ENCODE data around the gene RASGEF1B.
"Not testable (repeated sequence)": the region's sequence is repeated elsewhere in the genome, so short reads cannot be mapped to it uniquely, and the experiment has no call there.

Gene RASGEF1B

DNA sequence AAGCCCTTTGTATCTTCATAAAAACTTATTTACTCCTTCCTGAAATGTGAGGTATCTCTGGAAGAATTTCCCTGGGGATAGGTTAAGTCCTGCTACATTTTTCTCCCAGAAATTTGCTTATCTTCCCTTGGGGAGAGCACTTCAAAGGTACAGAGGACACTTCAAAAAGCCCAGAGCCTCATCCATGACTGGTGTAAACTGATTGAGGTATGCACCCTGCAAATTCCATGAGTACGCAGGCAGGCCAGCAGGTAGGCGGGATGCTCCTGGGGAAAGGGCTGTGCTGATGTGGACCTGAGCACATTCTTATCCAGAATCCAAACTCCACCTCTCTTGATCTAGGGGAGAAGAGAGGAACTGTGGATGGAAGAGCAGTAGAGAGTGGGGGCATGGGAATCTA is 26.3 kb upstream of the RASGEF1B start:
- no peak for DNase-seq (ENCODE audit: low spot score)

DNA sequence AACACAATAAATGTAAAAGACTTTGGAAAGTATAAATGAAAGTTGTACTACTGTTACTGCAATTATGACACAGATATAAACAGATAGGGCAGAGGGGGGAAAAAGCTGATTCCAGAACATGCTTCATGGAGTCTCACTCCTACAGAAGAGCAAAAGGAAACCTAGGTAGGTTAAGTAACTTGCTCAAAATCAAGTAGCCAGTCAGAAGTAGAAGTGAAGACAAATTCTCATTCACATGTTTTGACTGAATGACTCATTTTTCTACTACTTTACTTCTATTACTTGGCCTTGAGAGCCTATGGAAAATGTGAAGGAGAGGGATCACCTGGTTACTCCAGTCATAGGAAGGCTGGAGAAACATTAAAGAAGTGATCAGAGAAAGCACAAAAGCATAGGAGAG is 23.6 kb upstream of the RASGEF1B start:
- no peak for DNase-seq (ENCODE audit: low spot score)

DNA sequence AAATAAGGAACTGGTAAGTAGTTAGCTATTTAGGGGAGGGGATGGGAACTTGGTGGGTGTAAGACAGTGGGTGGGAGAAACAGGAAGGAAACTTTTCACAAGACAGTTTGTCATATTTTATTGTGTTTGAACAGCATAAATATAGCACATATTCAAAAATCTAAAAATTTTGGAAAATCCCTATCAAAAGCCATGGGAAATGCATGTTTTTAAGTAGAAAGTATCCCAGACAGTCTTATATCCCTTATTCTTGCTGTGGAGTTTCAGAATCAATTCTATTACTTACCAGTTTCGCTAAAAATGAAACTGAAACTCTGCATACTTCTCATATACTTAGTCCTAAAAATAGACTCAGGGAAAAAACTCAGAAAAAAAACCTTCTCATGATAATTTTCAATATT is 22.3 kb upstream of the RASGEF1B start:
- no peak for DNase-seq (ENCODE audit: low spot score)

DNA sequence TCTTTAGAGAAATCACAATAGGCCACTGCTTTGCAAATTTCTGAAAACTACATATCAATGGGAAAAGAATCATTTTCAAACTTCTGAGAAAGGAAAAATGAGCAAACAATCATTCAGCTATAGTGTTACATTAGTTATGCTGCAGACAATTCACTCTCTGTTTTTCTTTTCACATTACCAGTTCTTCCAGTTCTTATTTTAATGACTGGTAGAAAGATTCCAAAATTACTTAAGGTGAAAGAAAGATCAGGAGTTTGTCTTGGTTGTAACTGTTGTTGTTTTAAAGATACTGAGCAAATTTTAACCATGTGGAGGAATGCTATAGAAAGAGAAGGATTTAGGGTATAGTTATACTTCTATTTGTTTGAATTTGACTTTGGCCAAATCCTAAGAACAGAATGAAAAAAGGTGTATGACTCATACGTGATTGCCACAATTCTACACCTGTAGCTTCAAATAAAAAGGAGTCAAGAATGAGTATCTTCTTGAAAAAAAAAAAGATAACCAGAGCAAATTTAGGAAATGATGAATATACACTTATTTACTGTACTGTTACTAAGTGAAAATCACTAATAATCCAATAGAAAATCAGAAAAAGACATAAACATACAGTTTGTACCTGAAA is 21.0 kb upstream of the RASGEF1B start:
- DNase-seq (ENCODE audit: low spot score): no peak

DNA sequence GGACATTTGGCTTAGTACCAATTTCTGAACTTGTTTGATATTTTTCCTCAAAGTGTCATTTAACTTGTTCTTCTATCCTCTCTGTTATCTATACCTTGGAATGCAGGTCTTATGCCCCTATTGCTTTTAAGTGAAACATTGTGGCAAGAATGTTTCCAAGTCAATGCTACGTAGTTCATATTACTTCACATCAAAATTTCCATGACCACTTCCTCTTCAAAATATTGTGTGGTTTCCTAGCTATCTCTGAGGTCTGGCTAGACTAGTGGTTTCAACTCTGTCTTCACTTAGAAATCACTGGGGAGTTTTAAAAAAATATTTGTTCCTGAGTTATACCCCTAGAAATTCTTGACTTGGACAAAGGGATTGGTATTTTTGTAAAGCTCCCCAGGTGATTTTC is 20.2 kb upstream of the RASGEF1B start:
- DNase-seq (ENCODE audit: low spot score): no peak

DNA sequence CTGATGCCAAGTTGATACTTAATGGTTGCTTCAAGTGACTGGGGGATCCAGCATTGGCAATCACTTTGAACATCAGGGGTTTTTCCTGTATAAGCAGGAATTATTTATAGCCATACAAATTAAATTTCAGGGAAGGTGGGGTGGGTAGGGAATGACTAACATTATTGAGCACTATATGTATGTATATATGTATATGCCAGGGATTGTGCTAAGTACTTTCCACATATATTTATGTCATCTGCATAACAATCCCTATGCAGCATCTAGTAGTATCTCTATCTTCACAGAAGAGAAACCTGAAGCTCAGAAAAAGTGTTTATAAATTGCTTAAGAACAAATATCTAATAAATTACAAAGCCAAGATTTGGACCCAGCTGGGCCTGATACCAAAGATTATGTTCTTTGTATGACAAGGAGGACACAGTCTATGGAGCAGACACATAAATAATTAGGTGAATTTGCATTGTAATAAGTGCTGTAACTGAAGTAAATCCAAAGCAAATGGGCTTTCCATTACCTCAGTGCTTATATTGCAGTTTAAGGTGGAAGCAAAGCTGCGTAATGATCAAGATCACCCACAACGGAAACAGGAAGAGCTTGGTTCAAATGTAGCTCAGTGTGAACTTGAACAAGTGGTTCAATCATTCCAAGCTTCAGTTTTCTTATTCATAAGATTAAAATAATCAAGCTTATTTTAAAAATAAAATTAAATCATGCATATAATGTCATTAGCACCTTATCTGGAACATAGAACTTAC is 18.9 kb upstream of the RASGEF1B start:
- no peak for DNase-seq (ENCODE audit: low spot score)

DNA sequence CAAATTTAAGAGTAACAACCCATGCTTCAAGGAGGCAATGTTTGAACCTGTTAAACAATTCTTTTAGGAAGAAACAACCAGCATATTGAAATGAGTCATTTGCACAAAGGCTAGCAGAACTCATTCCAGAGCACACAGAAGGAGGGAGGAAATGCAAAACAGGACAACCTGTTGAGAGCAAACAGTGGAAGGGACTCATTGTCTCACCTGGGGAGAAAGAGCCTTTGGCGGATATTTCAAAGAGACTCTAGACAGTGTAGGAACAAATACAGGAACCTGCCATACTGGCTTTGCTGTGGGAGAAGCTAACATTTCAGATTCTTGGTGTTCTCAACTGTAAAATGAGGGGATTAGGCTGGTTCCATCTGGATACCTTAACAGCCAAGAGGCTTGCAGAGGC is 14.8 kb upstream of the RASGEF1B start:
- no peak for DNase-seq (ENCODE audit: low spot score)

DNA sequence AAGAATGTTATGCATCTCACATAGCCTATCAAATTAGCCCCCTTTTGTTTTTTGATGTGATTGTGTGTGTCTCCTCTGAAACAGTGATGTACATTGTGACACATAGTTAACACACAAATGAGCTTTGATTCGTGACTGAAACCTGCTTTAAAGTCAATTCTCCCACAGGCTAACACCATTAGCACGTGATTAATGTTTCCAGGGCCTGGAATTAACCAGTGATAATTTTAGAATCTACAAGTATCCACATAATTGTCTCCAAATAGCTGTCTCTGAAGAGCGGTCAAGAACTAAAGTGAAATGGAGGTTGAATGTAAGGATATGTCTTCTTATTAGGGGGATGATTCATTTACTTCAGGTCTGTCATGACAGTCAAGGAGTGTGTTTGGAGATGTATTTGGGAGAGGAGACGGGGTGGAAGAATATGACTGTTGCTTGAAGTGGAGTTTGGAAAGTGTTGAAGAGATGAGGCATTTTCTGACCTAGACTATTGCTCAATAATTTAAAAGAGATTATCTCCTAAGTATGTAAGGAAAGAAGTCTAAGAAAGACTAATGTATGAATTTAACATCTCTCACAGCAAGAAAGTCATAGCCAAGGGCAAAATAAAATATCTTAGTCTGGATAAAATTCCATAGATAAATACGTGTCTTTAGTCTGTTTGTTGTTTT is 13.7 kb upstream of the RASGEF1B start:
- DNase-seq (ENCODE audit: low spot score): no peak

DNA sequence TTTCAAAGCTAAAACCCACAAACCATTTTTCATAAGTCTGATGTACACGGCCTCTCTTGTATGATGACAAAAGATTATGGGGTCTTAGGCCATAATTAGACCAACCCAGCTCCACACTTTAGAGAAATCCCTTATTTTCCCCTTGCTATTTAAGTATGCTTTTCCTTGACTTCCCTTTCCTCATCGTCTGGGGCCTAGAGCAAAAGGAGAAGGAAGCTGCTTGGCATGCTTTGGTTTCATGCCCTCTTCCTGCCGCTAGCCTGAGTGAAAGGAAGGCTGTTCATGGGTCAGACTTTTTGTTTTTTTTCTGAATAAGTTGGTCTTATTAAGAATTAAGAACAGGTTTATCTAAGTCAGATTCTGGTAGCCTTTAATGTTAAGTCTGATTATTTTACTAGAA is 10.6 kb upstream of the RASGEF1B start:
- no peak for DNase-seq (ENCODE audit: low spot score)

DNA sequence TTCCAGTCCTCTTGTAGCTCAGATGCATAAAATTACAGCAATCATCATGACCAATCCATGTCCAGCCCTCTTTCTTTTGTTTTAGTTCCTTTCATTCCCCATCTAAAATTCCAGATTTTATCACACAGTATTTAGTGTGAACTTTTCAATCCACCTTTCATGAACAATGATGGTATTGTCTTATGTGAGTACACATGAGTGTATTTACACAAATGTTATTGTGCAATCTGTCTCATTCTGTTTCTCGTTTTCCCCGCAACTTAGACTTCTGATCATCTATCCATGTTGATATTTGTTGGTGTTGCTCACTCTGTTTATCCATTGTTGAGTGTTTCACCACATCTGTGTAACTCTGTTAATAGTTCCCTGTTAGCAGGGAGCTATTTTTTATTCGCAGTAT is 9.4 kb upstream of the RASGEF1B start:
- no peak for DNase-seq (ENCODE audit: low spot score)

DNA sequence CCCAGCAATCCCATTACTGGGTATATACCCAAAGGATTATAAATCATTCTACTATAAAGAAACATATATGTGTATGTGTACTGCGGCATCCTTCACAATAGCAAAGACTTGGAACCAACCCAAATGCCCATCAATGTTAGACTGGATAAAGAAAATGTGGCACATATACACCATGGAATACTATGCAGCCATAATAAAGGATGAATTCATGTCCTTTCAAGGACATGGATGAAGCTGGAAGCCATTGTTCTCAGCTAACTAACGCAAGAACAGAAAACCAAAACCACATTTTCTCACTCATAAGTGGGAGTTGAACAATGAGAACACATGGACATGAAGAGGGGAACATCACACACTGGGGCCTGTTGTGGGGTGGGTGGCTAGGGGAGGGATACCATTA is 7.9 kb upstream of the RASGEF1B start:
- DNase-seq (ENCODE audit: low spot score): not testable (repeated sequence)

DNA sequence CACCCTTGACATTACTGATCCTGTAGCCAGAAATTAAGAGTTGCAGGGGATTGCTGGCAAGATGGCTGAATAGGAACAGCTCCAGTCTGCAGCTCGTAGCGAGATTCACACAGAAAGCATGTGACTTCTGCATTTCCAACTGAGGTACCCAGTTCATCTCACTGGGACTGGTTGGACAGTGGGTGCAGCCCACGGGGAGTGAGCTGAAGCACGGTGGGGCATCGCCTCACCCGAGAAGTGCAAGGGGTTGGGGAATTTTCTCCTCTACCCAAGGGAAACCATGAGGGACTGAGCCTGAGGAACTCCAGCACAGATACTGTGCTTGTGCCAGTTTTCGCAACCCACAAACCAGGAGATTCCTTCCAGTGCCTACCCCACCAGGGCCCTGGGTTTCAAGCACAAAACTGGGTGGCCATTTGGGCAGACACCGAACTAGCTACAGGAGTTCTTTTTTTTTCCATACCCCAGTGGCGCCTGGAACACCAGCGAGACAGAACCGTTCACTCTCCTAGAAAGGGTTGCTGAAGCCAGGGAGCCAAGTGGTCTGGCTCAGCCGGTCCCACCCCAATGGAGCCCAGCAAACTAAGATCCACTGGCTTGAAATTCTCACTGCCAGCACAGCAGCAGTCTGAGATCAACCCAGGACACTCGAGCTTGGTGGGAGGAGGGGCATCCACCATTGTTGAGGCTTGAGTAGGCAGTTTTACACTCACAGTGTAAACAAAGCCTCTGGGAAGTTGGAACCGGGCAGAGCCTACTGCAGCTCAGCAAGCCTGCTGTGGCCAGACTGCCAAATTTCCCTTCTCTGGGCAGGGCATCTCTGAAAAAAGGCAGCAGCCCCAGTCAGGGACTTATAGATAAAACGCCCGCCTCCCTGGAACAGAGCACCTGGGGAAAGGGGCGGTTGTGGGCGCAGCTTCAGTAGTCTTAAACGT is 1.9 kb upstream of the RASGEF1B start:
- DNase-seq (ENCODE audit: low spot score): not testable (repeated sequence)

DNA sequence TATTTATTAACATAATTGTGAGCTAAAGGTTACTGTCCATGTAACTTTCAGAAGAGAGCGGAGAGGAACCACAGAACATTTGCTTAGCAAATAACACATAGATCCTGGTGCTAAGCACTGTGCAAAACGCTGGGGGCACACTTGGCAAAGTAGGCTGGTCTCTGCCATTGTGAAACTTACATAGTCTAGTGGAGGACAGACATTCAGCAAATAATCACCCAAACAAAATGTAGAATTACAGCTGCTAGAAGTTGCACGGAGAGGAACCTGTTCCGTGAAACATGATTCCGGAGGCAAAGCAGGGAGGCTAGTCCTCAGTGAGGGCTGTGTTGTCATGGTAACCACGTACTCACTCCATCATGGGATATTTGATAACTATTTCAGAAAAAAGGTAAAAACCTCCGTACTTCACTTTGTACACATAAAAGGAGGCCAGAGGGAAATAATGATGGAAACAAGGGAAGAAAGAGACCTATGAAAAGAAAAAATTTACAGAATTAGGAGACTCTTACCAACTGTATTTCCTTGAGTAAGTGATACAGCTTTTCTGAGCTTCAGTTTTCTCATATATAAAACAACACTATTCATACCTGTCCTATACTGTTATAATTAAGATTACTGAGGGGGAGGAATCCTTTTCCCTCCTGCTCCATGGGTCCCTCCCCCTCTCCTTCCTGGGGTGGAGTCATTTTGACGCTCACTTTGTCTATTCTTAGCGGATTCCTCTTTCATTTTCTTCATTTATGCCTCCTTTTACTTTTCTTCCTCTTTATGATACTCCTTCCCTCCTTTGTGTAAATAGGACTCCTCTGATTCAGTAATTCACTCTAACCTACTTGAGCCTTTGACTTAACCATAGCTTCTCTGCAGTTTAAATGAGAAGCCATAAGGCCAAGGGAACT is 825 bp upstream of the RASGEF1B start:
- no peak for DNase-seq (ENCODE audit: low spot score)

DNA sequence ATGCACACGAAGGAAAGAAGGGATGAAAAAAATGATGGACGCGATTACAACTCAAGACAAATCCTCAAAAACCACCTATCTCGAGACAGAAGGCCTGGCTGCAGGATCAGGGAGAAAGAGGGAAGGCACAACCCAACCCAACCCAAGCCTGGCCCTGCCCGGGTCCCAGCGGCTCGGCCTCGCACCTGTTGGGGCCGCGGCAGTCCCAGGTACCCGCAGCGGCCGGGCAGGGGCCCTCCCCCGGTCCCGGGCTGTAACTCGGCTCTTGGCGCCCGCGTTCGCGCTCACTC is 464 bp downstream of the RASGEF1B start:
- peak; percentile 65 for DNase-seq (ENCODE audit: low spot score)

DNA sequence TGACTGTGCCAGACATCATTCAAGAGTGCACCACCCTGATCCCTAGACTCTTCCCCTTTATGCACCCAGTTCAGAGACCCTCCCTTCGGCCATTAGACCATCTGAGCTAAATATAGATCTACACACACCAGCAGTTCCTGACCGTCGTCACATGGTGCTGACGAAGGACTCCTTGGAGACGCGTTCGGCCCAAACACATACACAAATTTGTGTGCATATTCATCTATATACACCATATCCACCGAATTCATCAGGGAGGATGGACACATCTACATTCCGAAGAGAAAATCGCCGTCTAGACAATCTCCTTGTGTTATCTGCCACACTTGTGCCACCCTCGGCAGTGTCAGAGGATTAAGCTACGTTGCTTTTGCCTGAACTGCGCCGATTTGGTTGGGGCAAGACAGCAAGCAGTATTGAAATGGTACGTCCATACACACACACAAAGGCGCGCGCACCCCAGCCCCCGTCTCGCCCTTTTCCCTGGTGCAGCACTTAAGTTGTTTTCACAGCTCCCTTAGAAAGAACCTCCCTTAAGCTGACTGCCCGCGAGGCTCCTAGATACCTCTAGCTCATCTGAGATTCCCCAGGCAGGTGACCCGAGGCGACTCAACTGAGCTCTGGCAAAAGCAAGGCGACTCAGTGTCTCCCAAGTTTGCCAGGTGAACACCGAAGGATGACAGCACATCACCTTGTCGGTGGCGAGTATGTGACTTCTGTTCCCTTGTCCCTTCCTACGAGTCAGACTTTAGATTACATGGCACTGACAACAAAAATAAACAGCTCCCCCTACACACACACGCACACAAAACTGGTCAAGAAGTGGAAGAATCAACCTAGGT is 1.0 kb downstream of the RASGEF1B start:
- peak; percentile 68 for DNase-seq (ENCODE audit: low spot score)

DNA sequence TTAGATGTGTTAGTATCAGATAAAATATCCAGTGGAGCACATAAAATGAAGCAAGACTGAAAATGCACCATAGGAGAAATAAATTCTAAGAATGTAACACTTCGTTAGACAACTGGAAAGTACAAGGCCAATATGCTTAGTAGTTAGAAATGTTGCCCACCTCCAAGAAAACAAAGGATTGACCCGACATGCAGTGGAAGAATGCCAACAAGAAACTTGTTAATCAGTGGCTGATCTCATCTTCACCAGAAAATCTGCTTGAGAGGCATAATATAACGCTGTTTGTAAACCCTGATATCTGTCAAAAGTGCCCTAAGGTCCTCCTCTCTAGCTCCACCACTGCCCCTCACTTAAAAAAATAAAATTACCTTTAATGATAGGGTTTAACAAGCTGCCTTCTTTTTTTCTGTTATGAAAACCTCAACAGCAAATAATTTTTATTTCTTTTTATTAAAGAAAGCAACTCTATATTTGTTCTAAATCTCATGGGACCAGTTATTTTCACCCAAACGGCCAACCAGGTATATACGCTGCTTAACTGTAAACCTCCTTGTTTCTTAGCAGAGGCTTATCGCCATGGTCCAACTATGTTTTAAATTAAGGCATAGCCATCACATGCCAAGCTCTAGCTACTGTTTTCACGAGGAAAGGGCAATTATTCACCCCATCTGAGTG is 1.8 kb downstream of the RASGEF1B start:
- DNase-seq (ENCODE audit: low spot score): no peak

DNA sequence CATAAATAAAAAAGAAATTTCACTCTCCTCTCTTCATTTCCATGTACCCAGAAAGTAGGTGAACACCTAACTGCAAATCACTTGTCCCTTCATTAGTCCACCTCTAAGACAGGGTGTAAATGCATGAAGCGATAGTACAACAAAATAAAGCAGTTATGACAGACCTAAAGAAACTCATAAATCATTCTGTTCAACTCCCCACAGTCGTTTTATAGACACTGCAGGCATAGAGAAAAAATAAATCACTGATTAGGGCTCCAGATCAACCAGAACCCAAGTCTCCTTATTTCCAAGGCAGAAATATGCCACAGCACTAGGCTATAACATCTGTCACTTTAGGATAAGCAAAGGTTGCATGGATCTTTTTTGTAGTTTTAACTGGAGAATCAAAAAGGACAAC is 3.0 kb downstream of the RASGEF1B start:
- DNase-seq (ENCODE audit: low spot score): no peak

DNA sequence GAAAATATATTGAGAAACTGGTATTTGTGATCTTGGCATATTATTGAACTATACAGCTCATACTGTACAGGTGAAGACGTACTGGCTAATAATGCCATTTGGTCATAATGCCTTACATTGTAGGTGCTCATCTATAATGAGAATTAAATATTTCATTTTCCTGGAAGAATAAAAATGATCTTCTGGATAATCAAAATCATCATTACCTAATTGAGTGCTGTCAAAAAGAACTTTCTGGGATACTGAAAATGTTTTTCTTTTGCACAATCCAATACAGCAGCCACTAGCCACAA is 4.1 kb downstream of the RASGEF1B start:
- DNase-seq (ENCODE audit: low spot score): no peak

DNA sequence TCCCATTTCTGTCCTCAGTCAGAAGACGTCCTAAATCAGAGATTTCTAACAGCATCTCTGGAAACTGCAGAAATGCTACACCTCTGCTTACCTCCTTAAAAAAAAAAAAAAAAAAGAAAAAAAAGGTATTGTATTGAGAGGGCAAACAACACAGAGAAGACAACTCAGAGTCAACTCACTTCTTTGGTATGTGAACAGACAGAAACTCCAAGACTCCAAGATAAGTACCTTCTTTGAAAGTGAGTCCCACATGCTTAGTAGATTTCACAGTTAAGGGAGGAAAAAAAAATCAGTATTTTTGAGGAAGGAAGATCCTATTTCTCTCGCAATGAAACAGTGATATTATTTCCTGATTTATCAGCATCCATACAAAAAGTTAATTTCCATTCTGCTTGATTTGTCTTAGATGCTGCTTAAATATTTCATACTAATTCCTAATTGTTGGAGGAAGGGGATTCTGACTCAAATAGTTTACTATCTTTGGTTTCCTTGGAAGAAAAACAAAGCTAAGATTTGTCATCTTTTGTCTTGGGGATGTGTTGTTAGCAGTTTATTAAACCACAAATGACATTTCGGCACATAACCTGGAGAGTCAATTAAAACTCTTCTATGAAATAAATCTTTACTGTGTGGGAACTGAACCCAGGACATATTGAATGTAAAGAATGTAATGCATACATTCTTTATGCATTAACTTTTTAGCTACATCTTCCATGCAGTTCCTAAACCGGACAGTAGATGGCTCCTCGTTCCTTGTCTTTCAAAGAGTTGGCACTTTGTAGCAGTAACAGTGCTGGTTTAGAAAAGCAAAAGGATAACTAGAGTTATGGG is 4.7 kb downstream of the RASGEF1B start:
- DNase-seq (ENCODE audit: low spot score): no peak
